ENCODE measurements around the gene TNC.

- TF ChIP-seq CTCF (conservative IDR thresholded peaks at IDR 0.05; ENCODE audit: low read depth, low read length): no peak
- no peak for TF ChIP-seq POLR2A (IDR thresholded peaks at IDR 0.05; ENCODE audit: low read depth, low read length)
- TF ChIP-seq MAZ (IDR thresholded peaks at IDR 0.05; ENCODE audit: borderline replicate concordance, low read depth, low read length): no peak
- TF ChIP-seq, protein P1, sequence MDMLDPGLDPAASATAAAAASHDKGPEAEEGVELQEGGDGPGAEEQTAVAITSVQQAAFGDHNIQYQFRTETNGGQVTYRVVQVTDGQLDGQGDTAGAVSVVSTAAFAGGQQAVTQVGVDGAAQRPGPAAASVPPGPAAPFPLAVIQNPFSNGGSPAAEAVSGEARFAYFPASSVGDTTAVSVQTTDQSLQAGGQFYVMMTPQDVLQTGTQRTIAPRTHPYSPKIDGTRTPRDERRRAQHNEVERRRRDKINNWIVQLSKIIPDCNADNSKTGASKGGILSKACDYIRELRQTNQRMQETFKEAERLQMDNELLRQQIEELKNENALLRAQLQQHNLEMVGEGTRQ (IDR thresholded peaks at IDR 0.05; ENCODE audit: low read depth, low read length): no peak
- TF ChIP-seq FOS (IDR thresholded peaks at IDR 0.05; ENCODE audit: low read depth, low read length): peak; percentile 43; the same call in 1 of the 2 replicates
- no peak for TF ChIP-seq RCOR1 (IDR thresholded peaks at IDR 0.05; ENCODE audit: insufficient replicate concordance, low read length)
- TF ChIP-seq SMC3 (IDR thresholded peaks at IDR 0.05; ENCODE audit: low read depth, low read length): no peak
- TF ChIP-seq CHD1 (IDR thresholded peaks at IDR 0.05; ENCODE audit: low read depth, low read length): no peak
- 0 out of 2 replicates have a peak, but pooled peaks have one; percentile 33 for TF ChIP-seq MXI1 (IDR thresholded peaks at IDR 0.05; ENCODE audit: borderline replicate concordance, low read depth, low read length)
- TF ChIP-seq, protein P2, sequence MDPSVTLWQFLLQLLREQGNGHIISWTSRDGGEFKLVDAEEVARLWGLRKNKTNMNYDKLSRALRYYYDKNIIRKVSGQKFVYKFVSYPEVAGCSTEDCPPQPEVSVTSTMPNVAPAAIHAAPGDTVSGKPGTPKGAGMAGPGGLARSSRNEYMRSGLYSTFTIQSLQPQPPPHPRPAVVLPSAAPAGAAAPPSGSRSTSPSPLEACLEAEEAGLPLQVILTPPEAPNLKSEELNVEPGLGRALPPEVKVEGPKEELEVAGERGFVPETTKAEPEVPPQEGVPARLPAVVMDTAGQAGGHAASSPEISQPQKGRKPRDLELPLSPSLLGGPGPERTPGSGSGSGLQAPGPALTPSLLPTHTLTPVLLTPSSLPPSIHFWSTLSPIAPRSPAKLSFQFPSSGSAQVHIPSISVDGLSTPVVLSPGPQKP (IDR thresholded peaks at IDR 0.05; ENCODE audit: borderline replicate concordance, low read depth, low read length): no peak
- peak; percentile 19 for TF ChIP-seq MAFK (IDR thresholded peaks at IDR 0.05; ENCODE audit: low read depth, low read length)
- no peak for TF ChIP-seq NFE2L2 (IDR thresholded peaks at IDR 0.05; ENCODE audit: low read depth, low read length)
Observed at GRCh38 chr9:115018547-115019435, 99.2 kb downstream of the TNC start.

All from IMR-90 (cell line).